Sigmoid colon (tissue), 4 donors: Measurements from ENCODE around the gene PTPN2.

Source experiments
- CTCF ChIP-seq, 4 experiments: fragments of 450-650 bp in 3 of 4; fragments of 200-600 bp in 1 of 4; IDR thresholded peaks; one replicate each; pipeline ENCODE4 v1.5.1; 2016 to 2019; ENCODE audit warnings: antibody characterized with exemption in 4 of 4, mild to moderate bottlenecking in 3 of 4, moderate library complexity in 2 of 4
- EP300 ChIP-seq, 4 donors: sonication (generic); formaldehyde crosslinking; IDR thresholded peaks; one replicate each; pipeline ENCODE4 v1.6.1; 2017; ENCODE audit warnings: antibody characterized with exemption in 4 of 4
- POLR2A ChIP-seq, 2 donors: fragments of 450-650 bp; IDR thresholded peaks; one replicate each; pipeline ENCODE4 v1.6.1; 2016; ENCODE audit warnings: antibody characterized with exemption in 2 of 2, mild to moderate bottlenecking in 2 of 2, moderate library complexity in 2 of 2
- POLR2AphosphoS5 ChIP-seq, 4 donors: sonication (generic); formaldehyde crosslinking; IDR thresholded peaks; one replicate each; pipeline ENCODE4 v1.6.1; 2017; ENCODE audit warnings: antibody characterized with exemption in 4 of 4

- TF ChIP-seq POLR2AphosphoS5 (IDR thresholded peaks at IDR 0.05) (no peak), CTCF (IDR thresholded peaks at IDR 0.05) (no peak), EP300 (IDR thresholded peaks at IDR 0.05) (no peak), POLR2A (IDR thresholded peaks at IDR 0.05) (no peak)
Measured at GRCh38 chr18:12885500-12885899, 1.5 kb upstream of the PTPN2 start.
